H9 (cell line): Measurements from ENCODE around the gene TNIP3. TPM values are rescaled to one million over a fixed set of nuclear protein-coding genes. Genes with fewer than 3 reads are reported as not detected.

ENCODE experiments used
- DNase-seq: peaks from one replicate; pipeline ENCODE4 v3.0.0-alpha.2; 2017
- H2AFZ ChIP-seq: one replicate; pipeline ENCODE4 v1.6.1; 2013; ENCODE audit warnings: mild to moderate bottlenecking, low read length, control low read depth, moderate library complexity
- H2AK5ac ChIP-seq: 2 replicates; pipeline ENCODE4 v1.6.1; 2013; ENCODE audit warnings: low read length, control low read depth, mixed read lengths; ENCODE audit not compliant: insufficient read length
- H2BK120ac ChIP-seq: one replicate; pipeline ENCODE4 v1.6.1; 2013; ENCODE audit warnings: low read depth, mild to moderate bottlenecking, low read length, control low read depth, inconsistent platforms; ENCODE audit not compliant: poor library complexity, severe bottlenecking
- H2BK12ac ChIP-seq: 2 replicates; pipeline ENCODE4 v1.6.1; 2013; ENCODE audit warnings: low read length, control low read depth, mixed read lengths, low read depth; ENCODE audit not compliant: insufficient read length
- H2BK15ac ChIP-seq: 2 replicates; pipeline ENCODE4 v1.6.1; 2013; ENCODE audit warnings: low read depth, low read length, control low read depth
- H2BK20ac ChIP-seq: one replicate; pipeline ENCODE4 v1.6.1; 2013; ENCODE audit warnings: low read depth, mild to moderate bottlenecking, low read length, control low read depth, inconsistent platforms; ENCODE audit not compliant: poor library complexity, severe bottlenecking
- H2BK5ac ChIP-seq: 2 replicates; pipeline ENCODE4 v1.6.1; 2013; ENCODE audit warnings: low read length, control low read depth, mixed read lengths; ENCODE audit not compliant: insufficient read length
- H3K14ac ChIP-seq: 2 replicates; pipeline ENCODE4 v1.6.1; 2013; ENCODE audit warnings: low read length, control low read depth; ENCODE audit not compliant: insufficient read depth
- H3K18ac ChIP-seq: 2 replicates; pipeline ENCODE4 v1.6.1; 2013; ENCODE audit warnings: low read depth, mild to moderate bottlenecking, mixed read lengths, low read length, control low read depth; ENCODE audit not compliant: insufficient read length
- H3K23ac ChIP-seq: 2 replicates; pipeline ENCODE4 v1.6.1; 2013; ENCODE audit warnings: low read length, control low read depth, mixed read lengths, low read depth; ENCODE audit not compliant: insufficient read length
- H3K23me2 ChIP-seq: 2 replicates; pipeline ENCODE4 v1.6.1; 2013; ENCODE audit warnings: low read depth, mild to moderate bottlenecking, mixed read lengths, low read length, control low read depth; ENCODE audit not compliant: insufficient read length, poor library complexity, severe bottlenecking
- H3K27ac ChIP-seq: 2 replicates; pipeline ENCODE4 v1.5.1; 2013; ENCODE audit warnings: low read length, control low read depth, mixed read lengths, low read depth; ENCODE audit not compliant: insufficient read length
- H3K27me3 ChIP-seq: 2 replicates; pipeline ENCODE4 v1.6.1; 2013; ENCODE audit warnings: low read length, control low read depth, inconsistent platforms; ENCODE audit not compliant: insufficient read depth
- H3K4ac ChIP-seq: 2 replicates; pipeline ENCODE4 v1.6.1; 2013; ENCODE audit warnings: low read depth, mild to moderate bottlenecking, control low read depth, inconsistent platforms, low read length, moderate library complexity
- H3K4me1 ChIP-seq: 2 replicates; pipeline ENCODE4 v1.6.1; 2013; ENCODE audit warnings: low read length, control low read depth, inconsistent platforms; ENCODE audit not compliant: insufficient read depth
- H3K4me2 ChIP-seq: 2 replicates; pipeline ENCODE4 v1.6.1; 2013; ENCODE audit warnings: low read length, control low read depth, mixed read lengths; ENCODE audit not compliant: insufficient read length, insufficient read depth
- H3K56ac ChIP-seq: 2 replicates; pipeline ENCODE4 v1.6.1; 2013; ENCODE audit warnings: low read depth, mild to moderate bottlenecking, mixed read lengths, low read length, control low read depth; ENCODE audit not compliant: insufficient read length
- H3K79me1 ChIP-seq: 2 replicates; pipeline ENCODE4 v1.6.1; 2013; ENCODE audit warnings: low read depth, mild to moderate bottlenecking, moderate library complexity, low read length, control low read depth, inconsistent platforms; ENCODE audit not compliant: insufficient read depth, poor library complexity, severe bottlenecking
- H3K79me2 ChIP-seq: 2 replicates; pipeline ENCODE4 v1.6.1; 2013; ENCODE audit warnings: low read length, control low read depth, inconsistent platforms; ENCODE audit not compliant: insufficient read depth
- H3K9ac ChIP-seq: 2 replicates; pipeline ENCODE4 v1.6.1; 2013; ENCODE audit warnings: low read length, control low read depth, mixed read lengths; ENCODE audit not compliant: insufficient read length; ENCODE audit errors: extremely low read depth
- H3K9me3 ChIP-seq: one replicate; pipeline ENCODE4 v1.6.1; 2013; ENCODE audit warnings: low read depth, low read length, inconsistent platforms; ENCODE audit not compliant: control insufficient read depth
- H3T11ph ChIP-seq: one replicate; pipeline ENCODE4 v1.6.1; 2013; ENCODE audit warnings: mild to moderate bottlenecking, low read length, control low read depth, inconsistent platforms
- H4K20me1 ChIP-seq: one replicate; pipeline ENCODE4 v1.6.1; 2013; ENCODE audit not compliant: control insufficient read depth, insufficient read length, insufficient read depth
- H4K5ac ChIP-seq: 2 replicates; pipeline ENCODE4 v1.6.1; 2013; ENCODE audit warnings: low read depth, mild to moderate bottlenecking, mixed read lengths, low read length, control low read depth; ENCODE audit not compliant: insufficient read length
- H4K8ac ChIP-seq: replicated peaks from 2 replicates; pipeline ENCODE4 v1.6.1; 2013; ENCODE audit warnings: low read length, control low read depth, mixed read lengths, low read depth; ENCODE audit not compliant: insufficient read length
- H4K91ac ChIP-seq: 2 replicates; pipeline ENCODE4 v1.6.1; 2013; ENCODE audit warnings: low read depth, mild to moderate bottlenecking, moderate library complexity, mixed read lengths, low read length, control low read depth; ENCODE audit not compliant: insufficient read length
- H3K27ac Mint-ChIP-seq, 3 experiments: 2 replicates in 2 of 3; 3 replicates in 1 of 3; pipeline ENCODE4 v1.8.0; 2020 to 2021; ENCODE audit warnings: mixed read lengths in 3 of 3, mild to moderate bottlenecking in 1 of 3, moderate library complexity in 1 of 3
- H3K27me3 Mint-ChIP-seq: 2 replicates; pipeline ENCODE4 v1.8.0; 2021; ENCODE audit warnings: low read depth, mild to moderate bottlenecking, moderate library complexity, mixed read lengths
- H3K36me3 Mint-ChIP-seq, 3 experiments: 2 replicates in 2 of 3; 3 replicates in 1 of 3; pipeline ENCODE4 v1.8.0; 2020 to 2021; ENCODE audit warnings: low read depth in 3 of 3, mixed read lengths in 3 of 3; ENCODE audit not compliant: insufficient read depth in 1 of 3
- H3K4me1 Mint-ChIP-seq, 2 experiments: 2 replicates each; pipeline ENCODE4 v1.8.0; 2020; ENCODE audit warnings: mixed read lengths in 2 of 2
- H3K4me3 Mint-ChIP-seq, 2 experiments: 2 replicates in 1 of 2; 3 replicates in 1 of 2; pipeline ENCODE4 v1.8.0; 2020 to 2021; ENCODE audit warnings: mild to moderate bottlenecking in 2 of 2, mixed read lengths in 2 of 2, moderate library complexity in 1 of 2
- H3K9me3 Mint-ChIP-seq, 2 experiments: 2 replicates in 1 of 2; 3 replicates in 1 of 2; pipeline ENCODE4 v1.8.0; 2020; ENCODE audit warnings: mild to moderate bottlenecking in 2 of 2, mixed read lengths in 2 of 2, moderate library complexity in 1 of 2
- WGBS: extraction: QIAGEN DNeasy Blood & Tissue Kit; methylation state at CpG from one replicate; pipeline ENCODE4 v1.1.7; 2013; ENCODE audit warnings: missing lambda C conversion rate, low lambda C conversion rate, mixed read lengths; ENCODE audit not compliant: insufficient read length; ENCODE audit errors: extremely low coverage; 5-methylcytosine and 5-hydroxymethylcytosine counted together
- total RNA-seq: library from RNA; stranded (reverse); gene quantifications from 2 replicates; pipeline ENCODE4 v1.2.1, GENCODE V29; 2021
- TF ChIP-seq, protein P1 (sequence below): fragments of 200-600 bp; sonication (generic); conservative IDR thresholded peaks from 3 replicates; pipeline ENCODE4 v1.8.0; 2021; ENCODE audit warnings: antibody characterized with exemption, mild to moderate bottlenecking

The TNIP3 gene
- total RNA-seq, 1 experiment from 2014 or later = not detected

DNA sequence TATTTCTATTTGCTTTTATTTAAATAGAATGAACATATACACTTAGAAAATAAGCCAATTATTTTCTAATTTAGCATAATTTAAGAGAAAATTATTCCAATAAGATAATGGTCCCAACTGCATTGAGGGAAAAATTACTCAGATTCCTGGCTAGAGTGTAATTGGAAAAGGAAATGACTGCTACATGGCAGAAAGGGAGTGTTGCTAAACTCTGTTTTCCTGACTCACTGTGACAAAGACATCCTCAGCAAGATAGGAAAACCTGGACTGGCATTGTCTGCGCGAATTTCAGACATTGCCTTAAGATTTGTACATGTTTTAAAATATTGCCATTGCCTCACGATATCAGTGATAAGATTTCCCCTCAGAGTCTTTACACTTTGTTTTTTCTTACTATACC lies 8.2 kb downstream of the TNIP3 start:
- no peak overlapping the region for H2BK15ac ChIP-seq
- H2BK5ac ChIP-seq = no peak overlapping the region
- TF ChIP-seq, protein P1, sequence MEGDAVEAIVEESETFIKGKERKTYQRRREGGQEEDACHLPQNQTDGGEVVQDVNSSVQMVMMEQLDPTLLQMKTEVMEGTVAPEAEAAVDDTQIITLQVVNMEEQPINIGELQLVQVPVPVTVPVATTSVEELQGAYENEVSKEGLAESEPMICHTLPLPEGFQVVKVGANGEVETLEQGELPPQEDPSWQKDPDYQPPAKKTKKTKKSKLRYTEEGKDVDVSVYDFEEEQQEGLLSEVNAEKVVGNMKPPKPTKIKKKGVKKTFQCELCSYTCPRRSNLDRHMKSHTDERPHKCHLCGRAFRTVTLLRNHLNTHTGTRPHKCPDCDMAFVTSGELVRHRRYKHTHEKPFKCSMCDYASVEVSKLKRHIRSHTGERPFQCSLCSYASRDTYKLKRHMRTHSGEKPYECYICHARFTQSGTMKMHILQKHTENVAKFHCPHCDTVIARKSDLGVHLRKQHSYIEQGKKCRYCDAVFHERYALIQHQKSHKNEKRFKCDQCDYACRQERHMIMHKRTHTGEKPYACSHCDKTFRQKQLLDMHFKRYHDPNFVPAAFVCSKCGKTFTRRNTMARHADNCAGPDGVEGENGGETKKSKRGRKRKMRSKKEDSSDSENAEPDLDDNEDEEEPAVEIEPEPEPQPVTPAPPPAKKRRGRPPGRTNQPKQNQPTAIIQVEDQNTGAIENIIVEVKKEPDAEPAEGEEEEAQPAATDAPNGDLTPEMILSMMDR = no peak
- Mint-ChIP-seq H3K4me1 (peaks cover 12 to 13% of the 10 kb centered on the region in 2 experiments), H3K27ac (no peak overlapping the region), H3K27me3 (peaks cover 10% of the 10 kb centered on the region), H3K4me3 (peak overlapping the region; percentile 13 to 36; a peak in 3 of 5 replicates), H3K9me3 (no peaks in the 10 kb centered on the region), H3K36me3 (no peaks in the 10 kb centered on the region)
- no peak overlapping the region for H2AFZ ChIP-seq
- H3K14ac ChIP-seq = no peak overlapping the region
- no peak overlapping the region for H3K4me2 ChIP-seq
- no CpG with 5 or more reads among the region's 3 CpGs for WGBS
- H4K91ac ChIP-seq = no peak overlapping the region
- H3K79me1 ChIP-seq = no peaks in the 10 kb centered on the region
- no peaks in the 10 kb centered on the region for H4K20me1 ChIP-seq
- H3K27ac ChIP-seq = no peak overlapping the region
- H3K9me3 ChIP-seq = no peaks in the 10 kb centered on the region
- H2BK12ac ChIP-seq = no peak overlapping the region
- H3K4me1 ChIP-seq = no peaks in the 10 kb centered on the region
- peaks cover 2% of the 10 kb centered on the region; the same call in 1 of the 2 replicates for H3K27me3 ChIP-seq
- H3K23ac ChIP-seq = no peak overlapping the region
- no peak overlapping the region for H2AK5ac ChIP-seq
- no peak overlapping the region for H4K8ac ChIP-seq
- DNase-seq = no peak
- H3K56ac ChIP-seq = no peak overlapping the region
- H4K5ac ChIP-seq = no peak overlapping the region
- no peak overlapping the region for H3K9ac ChIP-seq
- H2BK120ac ChIP-seq = no peak overlapping the region
- H2BK20ac ChIP-seq = no peak overlapping the region
- H3K18ac ChIP-seq = no peak overlapping the region
- no peak overlapping the region for H3T11ph ChIP-seq
- no peak overlapping the region for H3K4ac ChIP-seq
- H3K23me2 ChIP-seq = peaks cover 5% of the 10 kb centered on the region
- H3K79me2 ChIP-seq = no peaks in the 10 kb centered on the region
